ENCODE measurements around the gene PRKAR2B. TPM values are rescaled to one million over a fixed set of nuclear protein-coding genes. Genes with fewer than 3 reads are reported as not detected.

Gene PRKAR2B
- total RNA-seq, 4 donors from 2014 or later = 17.5 to 30.5 (median 22.9) TPM

- Histone ChIP-seq H3K4me3 (no peak overlapping the region), H3K9me3 (no peaks in the 10 kb centered on the region), H3K27me3 (no peaks in the 10 kb centered on the region), H3K36me3 (no peaks in the 10 kb centered on the region), H3K4me1 (no peaks in the 10 kb centered on the region), H3K27ac (no peak overlapping the region)
- intact Hi-C loops (cut with DNase I; ENCODE audit: low total_unique reads) = no loop called here
- no peak for DNase-seq
- TF ChIP-seq CTCF (IDR thresholded peaks at IDR 0.05) = no peak
- no peak for TF ChIP-seq POLR2A (IDR thresholded peaks at IDR 0.05)
These were observed 22.9 kb upstream of the PRKAR2B start for GRCh38 chr7:107021600-107021999.

- TF ChIP-seq CTCF (IDR thresholded peaks at IDR 0.05) = no peak
- H3K27me3 ChIP-seq = no peaks in the 10 kb centered on the region
- DNase-seq = no peak
- no peaks in the 10 kb centered on the region for H3K4me1 ChIP-seq
- H3K36me3 ChIP-seq = no peaks in the 10 kb centered on the region
- peak overlapping the region in 1 of 2 donors; percentile 3 for H3K27ac ChIP-seq
- intact Hi-C loops (cut with DNase I; ENCODE audit: low total_unique reads) = no loop called here
- H3K9me3 ChIP-seq = no peaks in the 10 kb centered on the region
- no peak overlapping the region for H3K4me3 ChIP-seq
These were observed 20.9 kb upstream of the PRKAR2B start for GRCh38 chr7:107023522-107024151.

- intact Hi-C loops (cut with DNase I; ENCODE audit: low total_unique reads) = no loop called here
- no peaks in the 10 kb centered on the region for H3K27me3 ChIP-seq
- H3K27ac ChIP-seq = no peak overlapping the region
- H3K4me3 ChIP-seq = no peak overlapping the region
- TF ChIP-seq CTCF (IDR thresholded peaks at IDR 0.05) (no peak), POLR2A (IDR thresholded peaks at IDR 0.05) (no peak)
- no peaks in the 10 kb centered on the region for H3K4me1 ChIP-seq
- no peak for DNase-seq
- H3K9me3 ChIP-seq = no peaks in the 10 kb centered on the region
- H3K36me3 ChIP-seq = no peaks in the 10 kb centered on the region
These were observed 19.6 kb upstream of the PRKAR2B start for GRCh38 chr7:107024906-107025305.

GRCh38 chr7:107025449-107026103 is 18.9 kb upstream of the PRKAR2B start:
- Histone ChIP-seq H3K27me3 (no peaks in the 10 kb centered on the region), H3K36me3 (no peaks in the 10 kb centered on the region), H3K4me3 (no peak overlapping the region), H3K4me1 (no peaks in the 10 kb centered on the region), H3K9me3 (no peaks in the 10 kb centered on the region), H3K27ac (no peak overlapping the region)
- intact Hi-C loops (cut with DNase I; ENCODE audit: low total_unique reads) = no loop called here
- TF ChIP-seq CTCF (IDR thresholded peaks at IDR 0.05) (no peak), POLR2A (IDR thresholded peaks at IDR 0.05) (no peak)
- DNase-seq = no peak

DNA sequence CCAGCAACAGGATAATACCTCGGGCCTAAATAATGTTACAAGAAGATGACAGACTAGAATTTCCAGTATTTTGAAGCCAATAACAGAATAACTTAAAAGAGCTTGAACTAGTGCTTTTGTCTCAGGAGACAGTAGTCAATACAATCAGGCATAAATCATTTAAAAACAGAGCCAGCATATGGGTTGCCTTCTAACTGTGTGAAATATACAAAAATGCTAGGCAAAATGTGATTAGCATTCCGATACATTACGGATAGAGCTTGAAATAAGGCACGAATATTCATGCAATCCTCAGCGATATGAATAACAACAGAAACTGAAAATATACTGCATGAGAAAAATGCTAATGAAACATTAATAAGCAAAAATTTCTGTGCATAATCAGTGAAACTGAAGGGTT is 18.3 kb upstream of the PRKAR2B start:
- no peak overlapping the region for H3K27ac ChIP-seq
- DNase-seq = no peak
- H3K9me3 ChIP-seq = no peaks in the 10 kb centered on the region
- H3K36me3 ChIP-seq = no peaks in the 10 kb centered on the region
- no peaks in the 10 kb centered on the region for H3K4me1 ChIP-seq
- no peak overlapping the region for H3K4me3 ChIP-seq
- H3K27me3 ChIP-seq = no peaks in the 10 kb centered on the region
- TF ChIP-seq CTCF (IDR thresholded peaks at IDR 0.05) = no peak
- no peak for TF ChIP-seq POLR2A (IDR thresholded peaks at IDR 0.05)
- intact Hi-C loops (cut with DNase I; ENCODE audit: low total_unique reads) = no loop called here

Data from uterus (tissue), 4 donors.